OCI-LY3 (cell line): ENCODE measurements around the gene RRP1.

Experiments used
- H2AFZ ChIP-seq: fragments of 200-600, 300-600 bp; shearing (Covaris generic); 2 replicates; pipeline ENCODE4 v1.6.0; 2014; ENCODE audit warnings: antibody characterized with exemption, low read depth, low read length
- H3K27ac ChIP-seq: fragments of 200-600, 300-600 bp; sonication (generic); 2 replicates; pipeline ENCODE4 v1.5.1; 2014; ENCODE audit warnings: mild to moderate bottlenecking, low read length, moderate library complexity, mixed read lengths
- H3K27me3 ChIP-seq: fragments of 200-600, 300-600 bp; sonication (generic); 2 replicates; pipeline ENCODE4 v1.6.1; 2014; ENCODE audit warnings: low read depth, low read length, mixed read lengths
- H3K36me3 ChIP-seq: fragments of 200-600, 300-600 bp; sonication (generic); replicated peaks from 2 replicates; pipeline ENCODE3; 2014; ENCODE audit warnings: low read depth, low read length, mixed read lengths
- H3K4me1 ChIP-seq: fragments of 300-600, 200-600 bp; sonication (generic); 2 replicates; pipeline ENCODE4 v1.6.1; 2014; ENCODE audit warnings: low read length, mixed read lengths
- H3K4me2 ChIP-seq: fragments of 200-600, 300-600 bp; sonication (generic); 2 replicates; pipeline ENCODE4 v1.6.1; 2014; ENCODE audit warnings: low read length, mixed read lengths
- H3K4me3 ChIP-seq: fragments of 300-600, 200-600 bp; sonication (generic); 2 replicates; pipeline ENCODE4 v1.5.1; 2014; ENCODE audit warnings: antibody characterized with exemption, mild to moderate bottlenecking, low read length, moderate library complexity
- H3K79me2 ChIP-seq: fragments of 300-600, 200-600 bp; shearing (Covaris generic); 2 replicates; pipeline ENCODE4 v1.6.1; 2014; ENCODE audit warnings: mild to moderate bottlenecking, low read length, mixed read lengths
- H3K9ac ChIP-seq: fragments of 300-600, 200-600 bp; shearing (Covaris generic); 2 replicates; pipeline ENCODE4 v1.6.0; 2014; ENCODE audit warnings: mild to moderate bottlenecking, low read length, moderate library complexity
- H3K9me3 ChIP-seq: fragments of 200-600, 300-600 bp; shearing (Covaris generic); 2 replicates; pipeline ENCODE4 v1.6.1; 2014; ENCODE audit warnings: low read length, mixed read lengths; ENCODE audit not compliant: insufficient read depth
- H4K20me1 ChIP-seq: fragments of 200-600, 300-600 bp; sonication (generic); 2 replicates; pipeline ENCODE4 v1.6.1; 2016; ENCODE audit warnings: low read length, mixed read lengths; ENCODE audit not compliant: insufficient read depth
- CTCF ChIP-seq: fragments of 200-600, 300-600 bp; sonication (generic); IDR thresholded peaks from 2 replicates; pipeline ENCODE4 v1.5.1; 2014; ENCODE audit warnings: antibody characterized with exemption, low read length, low read depth
- EZH2phosphoT487 ChIP-seq: fragments of 200-600 bp; shearing (Covaris generic); IDR thresholded peaks from 2 replicates; pipeline ENCODE4 v1.6.1; 2018; ENCODE audit warnings: antibody characterized with exemption, mixed run types, low read depth

RRP1 gene

GRCh38 chr21:43811262-43812105 lies 22.1 kb downstream of the RRP1 start:
- peaks cover 51% of the 10 kb centered on the region for H3K4me1 ChIP-seq
- no peak for TF ChIP-seq EZH2phosphoT487
- TF ChIP-seq CTCF = no peak
- H3K27me3 ChIP-seq = 0 out of 2 replicates have a peak, but pooled peaks cover 2% of the 10 kb centered on the region
- peak overlapping the region; percentile 70 for H3K9ac ChIP-seq
- H3K9me3 ChIP-seq = peaks cover 4% of the 10 kb centered on the region; the same call in 1 of the 2 replicates
- peaks cover 7% of the 10 kb centered on the region for H3K36me3 ChIP-seq
- H3K27ac ChIP-seq = no peak overlapping the region; the same call in 1 of the 2 replicates
- no peak overlapping the region for H2AFZ ChIP-seq
- no peaks in the 10 kb centered on the region for H4K20me1 ChIP-seq
- H3K4me2 ChIP-seq = peak overlapping the region; percentile 99
- peak overlapping the region; percentile 77 for H3K4me3 ChIP-seq
- peaks cover 6% of the 10 kb centered on the region for H3K79me2 ChIP-seq

- Histone ChIP-seq H3K27me3 (0 out of 2 replicates have a peak, but pooled peaks cover 2% of the 10 kb centered on the region), H3K4me1 (peaks cover 45% of the 10 kb centered on the region), H3K4me3 (peak overlapping the region; percentile 77; the same call in 1 of the 2 replicates), H3K9ac (no peak overlapping the region), H3K36me3 (no peaks in the 10 kb centered on the region), H2AFZ (no peak overlapping the region), H4K20me1 (no peaks in the 10 kb centered on the region), H3K27ac (no peak overlapping the region), H3K4me2 (peak overlapping the region; percentile 99), H3K9me3 (no peaks in the 10 kb centered on the region), H3K79me2 (no peaks in the 10 kb centered on the region)
- TF ChIP-seq EZH2phosphoT487 (no peak), CTCF (no peak)
These were observed 22.9 kb downstream of the RRP1 start for GRCh38 chr21:43812139-43812821.

- Histone ChIP-seq H3K4me1 (peaks cover 45% of the 10 kb centered on the region), H3K79me2 (no peaks in the 10 kb centered on the region), H3K27me3 (0 out of 2 replicates have a peak, but pooled peaks cover 2% of the 10 kb centered on the region), H3K4me3 (no peak overlapping the region), H2AFZ (no peak overlapping the region), H3K4me2 (no peak overlapping the region), H4K20me1 (no peaks in the 10 kb centered on the region), H3K36me3 (no peaks in the 10 kb centered on the region), H3K27ac (no peak overlapping the region), H3K9ac (no peak overlapping the region), H3K9me3 (no peaks in the 10 kb centered on the region)
- TF ChIP-seq EZH2phosphoT487 (no peak), CTCF (no peak)
These were observed 23.7 kb downstream of the RRP1 start for GRCh38 chr21:43812957-43813655.
